Neural cell (in vitro differentiated cells): ENCODE results near the gene TFF2. TPM values are rescaled to one million over a fixed set of nuclear protein-coding genes. Genes with fewer than 3 reads are reported as not detected.

Experiments used
- H2AFZ ChIP-seq: fragments of 200-600, 300-800 bp; sonication (generic), shearing (Covaris generic); 2 replicates; pipeline ENCODE4 v1.6.0; 2014; ENCODE audit warnings: low read depth, mild to moderate bottlenecking, antibody characterized with exemption, low read length, moderate library complexity
- H3F3A ChIP-seq: fragments of 200-600 bp; shearing (Covaris generic); 2 replicates; pipeline ENCODE4 v1.6.1; 2016; ENCODE audit warnings: mild to moderate bottlenecking, moderate library complexity, mixed read lengths, antibody characterized with exemption, low read length; ENCODE audit not compliant: insufficient read depth, poor library complexity, severe bottlenecking
- H3K27ac ChIP-seq: fragments of 200-600, 300-800 bp; sonication (generic), shearing (Covaris generic); 2 replicates; pipeline ENCODE4 v1.5.1; 2014; ENCODE audit warnings: mild to moderate bottlenecking, low read length, moderate library complexity
- H3K27me3 ChIP-seq: fragments of 300-800, 200-600 bp; sonication (generic), shearing (Covaris generic); 2 replicates; pipeline ENCODE4 v1.6.0; 2014; ENCODE audit warnings: mild to moderate bottlenecking, low read depth, low read length, moderate library complexity; ENCODE audit not compliant: insufficient read depth
- H3K36me3 ChIP-seq: fragments of 300-800, 200-600 bp; sonication (generic), shearing (Covaris generic); 2 replicates; pipeline ENCODE4 v1.5.1; 2014; ENCODE audit warnings: mild to moderate bottlenecking, antibody characterized with exemption, low read length, moderate library complexity; ENCODE audit not compliant: insufficient read depth
- H3K4me2 ChIP-seq: fragments of 300-800, 200-600 bp; sonication (generic), shearing (Covaris generic); 2 replicates; pipeline ENCODE4 v1.6.0; 2014; ENCODE audit warnings: mild to moderate bottlenecking, low read length
- H3K4me3 ChIP-seq: fragments of 300-800, 200-600 bp; sonication (generic), shearing (Covaris generic); 2 replicates; pipeline ENCODE4 v1.5.1; 2014; ENCODE audit warnings: mild to moderate bottlenecking, low read length, moderate library complexity
- H3K79me2 ChIP-seq: fragments of 200-600 bp; shearing (Covaris generic); replicated peaks from 2 replicates; pipeline ENCODE4 v1.6.0; 2014; ENCODE audit warnings: mild to moderate bottlenecking, low read length, moderate library complexity; ENCODE audit not compliant: insufficient read depth
- H3K9ac ChIP-seq: fragments of 300-800, 200-600 bp; sonication (generic), shearing (Covaris generic); 2 replicates; pipeline ENCODE4 v1.6.1; 2016; ENCODE audit warnings: mild to moderate bottlenecking, low read length, mixed read lengths
- H3K9me2 ChIP-seq: fragments of 200-600 bp; shearing (Covaris generic); 2 replicates; pipeline ENCODE4 v1.6.1; 2016; ENCODE audit warnings: mild to moderate bottlenecking, low read length, mixed read lengths; ENCODE audit not compliant: insufficient read depth
- H3K9me3 ChIP-seq: fragments of 200-600, 300-800 bp; sonication (generic), shearing (Covaris generic); 2 replicates; pipeline ENCODE4 v1.6.1; 2016; ENCODE audit warnings: mild to moderate bottlenecking, mixed run types, low read length, moderate library complexity, mixed read lengths
- H4K20me1 ChIP-seq: fragments of 200-600 bp; shearing (Covaris generic); 2 replicates; pipeline ENCODE4 v1.6.1; 2016; ENCODE audit warnings: mild to moderate bottlenecking, mixed run types; ENCODE audit not compliant: insufficient read depth
- EP300 ChIP-seq: fragments of 450-650 bp; conservative IDR thresholded peaks from 2 replicates; pipeline ENCODE4 v1.6.1; 2014; ENCODE audit warnings: antibody characterized with exemption, mild to moderate bottlenecking, moderate library complexity; ENCODE audit not compliant: poor library complexity, severe bottlenecking
- EZH2 ChIP-seq: fragments of 200-600, 300-800 bp; shearing (Covaris generic), sonication (generic); IDR thresholded peaks from 2 replicates; pipeline ENCODE4 v1.6.1; 2014; ENCODE audit warnings: antibody characterized with exemption, low read length, borderline replicate concordance, mild to moderate bottlenecking; ENCODE audit not compliant: insufficient read depth, poor library complexity, severe bottlenecking
- MXI1 ChIP-seq: fragments of 450-650 bp; conservative IDR thresholded peaks from 2 replicates; pipeline ENCODE4 v1.6.1; 2014; ENCODE audit warnings: antibody characterized with exemption, mild to moderate bottlenecking; ENCODE audit not compliant: poor library complexity, severe bottlenecking
- POLR2AphosphoS5 ChIP-seq: IDR thresholded peaks from 2 replicates; pipeline ENCODE4 v1.6.1; 2012
- RAD21 ChIP-seq: fragments of 450-650 bp; conservative IDR thresholded peaks from 2 replicates; pipeline ENCODE4 v1.6.1; 2014; ENCODE audit warnings: antibody characterized with exemption, mild to moderate bottlenecking, moderate library complexity
- SMC3 ChIP-seq: fragments of 450-650 bp; conservative IDR thresholded peaks from 2 replicates; pipeline ENCODE4 v1.6.1; 2014; ENCODE audit warnings: antibody characterized with exemption, mild to moderate bottlenecking, moderate library complexity; ENCODE audit not compliant: poor library complexity
- TAF1 ChIP-seq: IDR thresholded peaks from 2 replicates; pipeline ENCODE4 v1.6.1; 2012; ENCODE audit warnings: low read depth
- polyA plus RNA-seq: library from polyadenylated mRNA; depleted of rRNA; stranded (reverse); fragments of >200 nt; gene quantifications from 2 replicates; pipeline ENCODE4 v1.2.3, GENCODE V29; 2014
- TF ChIP-seq, protein P1 (sequence below): fragments of 450-650 bp; IDR thresholded peaks from 2 replicates; pipeline ENCODE4 v1.5.1; 2014; ENCODE audit warnings: antibody characterized with exemption, mild to moderate bottlenecking, moderate library complexity; ENCODE audit not compliant: poor library complexity, severe bottlenecking
- TF ChIP-seq, protein P2 (sequence below): IDR thresholded peaks from 2 replicates; pipeline ENCODE4 v1.6.1; 2012; ENCODE audit warnings: borderline replicate concordance

TFF2 gene
- polyA plus RNA-seq, 1 donor from 2014 or later, result not detected

DNA sequence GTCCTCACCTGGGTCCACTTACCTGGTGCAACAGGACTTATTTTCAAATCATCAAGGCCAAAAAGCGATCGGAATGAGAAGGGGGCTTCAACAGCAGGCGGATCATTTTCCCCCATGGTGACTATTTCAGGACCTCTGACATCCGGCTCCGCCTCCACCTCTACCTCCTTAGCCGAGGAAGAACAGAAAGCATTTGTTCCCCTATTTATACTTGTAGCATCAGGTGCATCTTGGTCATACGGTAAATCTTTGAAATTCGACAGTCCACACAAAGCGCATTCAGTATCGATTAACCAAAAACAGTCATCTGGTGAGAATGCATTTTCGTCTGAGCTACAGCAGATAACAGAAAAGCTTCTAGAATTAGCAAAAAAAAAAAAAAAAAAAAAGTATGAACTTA, 44.5 kb upstream of the TFF2 start:
- H3F3A ChIP-seq, result no peaks in the 10 kb centered on the region
- H2AFZ ChIP-seq, result no peak overlapping the region
- H3K4me2 ChIP-seq, result no peak overlapping the region
- no peaks in the 10 kb centered on the region for H3K36me3 ChIP-seq
- no peaks in the 10 kb centered on the region for H3K9me2 ChIP-seq
- H3K79me2 ChIP-seq, result no peaks in the 10 kb centered on the region
- H3K27me3 ChIP-seq, result no peaks in the 10 kb centered on the region
- no peaks in the 10 kb centered on the region for H3K9me3 ChIP-seq
- H3K27ac ChIP-seq, result no peak overlapping the region
- TF ChIP-seq, protein P1, sequence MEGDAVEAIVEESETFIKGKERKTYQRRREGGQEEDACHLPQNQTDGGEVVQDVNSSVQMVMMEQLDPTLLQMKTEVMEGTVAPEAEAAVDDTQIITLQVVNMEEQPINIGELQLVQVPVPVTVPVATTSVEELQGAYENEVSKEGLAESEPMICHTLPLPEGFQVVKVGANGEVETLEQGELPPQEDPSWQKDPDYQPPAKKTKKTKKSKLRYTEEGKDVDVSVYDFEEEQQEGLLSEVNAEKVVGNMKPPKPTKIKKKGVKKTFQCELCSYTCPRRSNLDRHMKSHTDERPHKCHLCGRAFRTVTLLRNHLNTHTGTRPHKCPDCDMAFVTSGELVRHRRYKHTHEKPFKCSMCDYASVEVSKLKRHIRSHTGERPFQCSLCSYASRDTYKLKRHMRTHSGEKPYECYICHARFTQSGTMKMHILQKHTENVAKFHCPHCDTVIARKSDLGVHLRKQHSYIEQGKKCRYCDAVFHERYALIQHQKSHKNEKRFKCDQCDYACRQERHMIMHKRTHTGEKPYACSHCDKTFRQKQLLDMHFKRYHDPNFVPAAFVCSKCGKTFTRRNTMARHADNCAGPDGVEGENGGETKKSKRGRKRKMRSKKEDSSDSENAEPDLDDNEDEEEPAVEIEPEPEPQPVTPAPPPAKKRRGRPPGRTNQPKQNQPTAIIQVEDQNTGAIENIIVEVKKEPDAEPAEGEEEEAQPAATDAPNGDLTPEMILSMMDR, result no peak
- TF ChIP-seq POLR2AphosphoS5 (no peak), RAD21 (no peak), SMC3 (no peak)
- H3K9ac ChIP-seq, result no peak overlapping the region
- no peaks in the 10 kb centered on the region for H4K20me1 ChIP-seq
- H3K4me3 ChIP-seq, result no peak overlapping the region

GRCh38 chr21:42393443-42393950, 42.7 kb upstream of the TFF2 start:
- no peaks in the 10 kb centered on the region for H3K27me3 ChIP-seq
- no peak overlapping the region for H3K9ac ChIP-seq
- H3K9me3 ChIP-seq, result no peaks in the 10 kb centered on the region
- no peaks in the 10 kb centered on the region for H3K79me2 ChIP-seq
- TF ChIP-seq, protein P2, sequence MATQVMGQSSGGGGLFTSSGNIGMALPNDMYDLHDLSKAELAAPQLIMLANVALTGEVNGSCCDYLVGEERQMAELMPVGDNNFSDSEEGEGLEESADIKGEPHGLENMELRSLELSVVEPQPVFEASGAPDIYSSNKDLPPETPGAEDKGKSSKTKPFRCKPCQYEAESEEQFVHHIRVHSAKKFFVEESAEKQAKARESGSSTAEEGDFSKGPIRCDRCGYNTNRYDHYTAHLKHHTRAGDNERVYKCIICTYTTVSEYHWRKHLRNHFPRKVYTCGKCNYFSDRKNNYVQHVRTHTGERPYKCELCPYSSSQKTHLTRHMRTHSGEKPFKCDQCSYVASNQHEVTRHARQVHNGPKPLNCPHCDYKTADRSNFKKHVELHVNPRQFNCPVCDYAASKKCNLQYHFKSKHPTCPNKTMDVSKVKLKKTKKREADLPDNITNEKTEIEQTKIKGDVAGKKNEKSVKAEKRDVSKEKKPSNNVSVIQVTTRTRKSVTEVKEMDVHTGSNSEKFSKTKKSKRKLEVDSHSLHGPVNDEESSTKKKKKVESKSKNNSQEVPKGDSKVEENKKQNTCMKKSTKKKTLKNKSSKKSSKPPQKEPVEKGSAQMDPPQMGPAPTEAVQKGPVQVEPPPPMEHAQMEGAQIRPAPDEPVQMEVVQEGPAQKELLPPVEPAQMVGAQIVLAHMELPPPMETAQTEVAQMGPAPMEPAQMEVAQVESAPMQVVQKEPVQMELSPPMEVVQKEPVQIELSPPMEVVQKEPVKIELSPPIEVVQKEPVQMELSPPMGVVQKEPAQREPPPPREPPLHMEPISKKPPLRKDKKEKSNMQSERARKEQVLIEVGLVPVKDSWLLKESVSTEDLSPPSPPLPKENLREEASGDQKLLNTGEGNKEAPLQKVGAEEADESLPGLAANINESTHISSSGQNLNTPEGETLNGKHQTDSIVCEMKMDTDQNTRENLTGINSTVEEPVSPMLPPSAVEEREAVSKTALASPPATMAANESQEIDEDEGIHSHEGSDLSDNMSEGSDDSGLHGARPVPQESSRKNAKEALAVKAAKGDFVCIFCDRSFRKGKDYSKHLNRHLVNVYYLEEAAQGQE, result no peak
- TF ChIP-seq EZH2, result no peak
- no peak for TF ChIP-seq TAF1
- TF ChIP-seq RAD21, result no peak
- TF ChIP-seq EP300, result no peak
- no peak for TF ChIP-seq MXI1
- no peak for TF ChIP-seq POLR2AphosphoS5
- TF ChIP-seq, protein P1, result no peak
- TF ChIP-seq SMC3, result no peak
- H3K4me3 ChIP-seq, result no peak overlapping the region
- H3F3A ChIP-seq, result no peaks in the 10 kb centered on the region
- H3K9me2 ChIP-seq, result no peaks in the 10 kb centered on the region
- no peak overlapping the region for H3K4me2 ChIP-seq
- H2AFZ ChIP-seq, result no peak overlapping the region
- no peaks in the 10 kb centered on the region for H3K36me3 ChIP-seq
- no peaks in the 10 kb centered on the region for H4K20me1 ChIP-seq
- no peak overlapping the region for H3K27ac ChIP-seq
